ENCODE measurements around the gene BAG3.
"Not testable (repeated sequence)": the region's sequence is repeated elsewhere in the genome, so short reads cannot be mapped to it uniquely, and the experiment has no call there.

Gene BAG3

GRCh38 chr10:119650692-119651513, at the start of gene BAG3:
TSS of gene BAG3 (plus strand) at chr10:119651380. CDS start at chr10:119651676, 296 bp downstream.
- DNase-seq: peak; percentile 20 to 69

- peak in 1 of 2 experiments; percentile 21 for DNase-seq
Measured at GRCh38 chr10:119602241-119603095, 48.7 kb upstream of the BAG3 start.

GRCh38 chr10:119604468-119604867, 46.7 kb upstream of the BAG3 start:
- no peak for DNase-seq

- peak; percentile 6 to 23 for DNase-seq
Measured at GRCh38 chr10:119608316-119609155, 42.6 kb upstream of the BAG3 start.

GRCh38 chr10:119609516-119609915, 41.7 kb upstream of the BAG3 start:
- no peak for DNase-seq

- DNase-seq: no peak
Measured at GRCh38 chr10:119611433-119611832, 39.7 kb upstream of the BAG3 start.

- no peak for DNase-seq
Measured at GRCh38 chr10:119613741-119614140, 37.4 kb upstream of the BAG3 start.

GRCh38 chr10:119614686-119615085, 36.5 kb upstream of the BAG3 start:
- no peak for DNase-seq

GRCh38 chr10:119616882-119617570, 34.2 kb upstream of the BAG3 start:
- no peak for DNase-seq

- DNase-seq: no peak
Measured at GRCh38 chr10:119619215-119619614, 32.0 kb upstream of the BAG3 start.

GRCh38 chr10:119619811-119620210, 31.4 kb upstream of the BAG3 start:
- not testable (repeated sequence) for DNase-seq

GRCh38 chr10:119620241-119621077, 30.7 kb upstream of the BAG3 start:
- DNase-seq: no peak

GRCh38 chr10:119621078-119621384, 30.1 kb upstream of the BAG3 start:
- DNase-seq: no peak

- no peak for DNase-seq
Measured at GRCh38 chr10:119625570-119626280, 25.5 kb upstream of the BAG3 start.

GRCh38 chr10:119630300-119630699, 20.9 kb upstream of the BAG3 start:
- no peak for DNase-seq

- no peak for DNase-seq
Measured at GRCh38 chr10:119633538-119634218, 17.5 kb upstream of the BAG3 start.

- DNase-seq: no peak
Measured at GRCh38 chr10:119634219-119634544, 17.0 kb upstream of the BAG3 start.

GRCh38 chr10:119637631-119638030, 13.5 kb upstream of the BAG3 start:
- no peak for DNase-seq

GRCh38 chr10:119638982-119639381, 12.2 kb upstream of the BAG3 start:
- no peak for DNase-seq

- DNase-seq: no peak
Measured at GRCh38 chr10:119640384-119640783, 10.8 kb upstream of the BAG3 start.
